ENCODE data around the gene CLIC4. TPM values are rescaled to one million over a fixed set of nuclear protein-coding genes. Genes with fewer than 3 reads are reported as not detected.
A peak's percentile ranks its signal among the peaks of the same experiment; 100 is the strongest.

Gene CLIC4
- total and polyA plus RNA-seq, 9 of the 15 experiments (the other 6 are each of a cell fraction or from before 2014, with no cell fraction given), result 16.0 to 67.5 (median 38.4) TPM

GRCh38 chr1:24744911-24745710 is at the start of gene CLIC4 (continued):
- TF ChIP-seq ZMIZ1 (IDR thresholded peaks at IDR 0.05; ENCODE audit: low read depth in 2 of 2, low read length in 2 of 2), result peak in 1 of 2 experiments; percentile 77; a peak in 2 of 4 replicates
- TF ChIP-seq VEZF1 (CRISPR knock-in tag; IDR thresholded peaks at IDR 0.05), result peak; percentile 99
- TF ChIP-seq ELF4 (CRISPR knock-in tag; IDR thresholded peaks at IDR 0.05), result 0 out of 2 replicates have a peak, but pooled peaks have one; percentile 27
- TF ChIP-seq TBP (optimal IDR thresholded peaks at IDR 0.05; ENCODE audit: low read depth, low read length), result peak; percentile 84
- TF ChIP-seq WHSC1 (IDR thresholded peaks at IDR 0.05; ENCODE audit: low read length), result no peak
- no peak for TF ChIP-seq FOXA3 (CRISPR knock-in tag; conservative IDR thresholded peaks at IDR 0.05 in 1 of 2, IDR thresholded peaks at IDR 0.05 in 1 of 2)
- peak; percentile 93 for TF ChIP-seq HIVEP1 (CRISPR knock-in tag; IDR thresholded peaks at IDR 0.05)
- no peak for TF ChIP-seq TFE3 (CRISPR knock-in tag; IDR thresholded peaks at IDR 0.05)
- TF ChIP-seq PHF21A (IDR thresholded peaks at IDR 0.05; ENCODE audit: borderline replicate concordance, low read depth), result peak; percentile 11; the same call in 1 of the 2 replicates
- TF ChIP-seq MTA3 (IDR thresholded peaks at IDR 0.05; ENCODE audit: borderline replicate concordance), result peak; percentile 94
- no peak for TF ChIP-seq DNMT1 (IDR thresholded peaks at IDR 0.05)
- TF ChIP-seq ZBTB33 (CRISPR knock-in tag; IDR thresholded peaks at IDR 0.05), result peak; percentile 69; the same call in 1 of the 2 replicates
- TF ChIP-seq ZNF79 (CRISPR knock-in tag; IDR thresholded peaks at IDR 0.05; ENCODE audit: low read depth), result no peak
- peak; percentile 52 for TF ChIP-seq DEAF1 (CRISPR knock-in tag; IDR thresholded peaks at IDR 0.05)
- no peak for TF ChIP-seq ZNF41 (CRISPR knock-in tag; conservative IDR thresholded peaks at IDR 0.05)
- TF ChIP-seq CCNT2 (IDR thresholded peaks at IDR 0.05; ENCODE audit: borderline replicate concordance, extremely low read depth, insufficient read length, low read depth, low read length), result peak; percentile 91

Data from K562 (cell line).